ES-I3 (cell line): ENCODE results near the gene KIAA0513.
"Not testable (repeated sequence)": the region's sequence is repeated elsewhere in the genome, so short reads cannot be mapped to it uniquely, and the experiment has no call there.

ENCODE experiments used
- H3K36me3 ChIP-seq: 2 replicates; pipeline ENCODE4 v1.6.1; 2013; ENCODE audit warnings: mild to moderate bottlenecking, low read length, control low read depth, moderate library complexity; ENCODE audit not compliant: insufficient read depth
- H3K4me1 ChIP-seq: 2 replicates; pipeline ENCODE4 v1.6.1; 2013; ENCODE audit warnings: mild to moderate bottlenecking, control low read depth, low read length; ENCODE audit not compliant: insufficient read depth
- H3K9ac ChIP-seq: 2 replicates; pipeline ENCODE4 v1.6.1; 2013; ENCODE audit warnings: low read depth, mild to moderate bottlenecking, low read length, moderate library complexity
- H3K9me3 ChIP-seq: 2 replicates; pipeline ENCODE4 v1.6.1; 2013; ENCODE audit warnings: mild to moderate bottlenecking, low read length, moderate library complexity; ENCODE audit not compliant: control insufficient read depth, insufficient read depth

The KIAA0513 gene

GRCh38 chr16:85114909-85115567 is 87.4 kb downstream of the KIAA0513 start:
- Histone ChIP-seq H3K36me3 (no peaks in the 10 kb centered on the region), H3K9me3 (no peaks in the 10 kb centered on the region), H3K4me1 (no peaks in the 10 kb centered on the region), H3K9ac (no peak overlapping the region)

GRCh38 chr16:85117418-85117817 is 89.8 kb downstream of the KIAA0513 start:
- H3K4me1 ChIP-seq = no peaks in the 10 kb centered on the region
- no peaks in the 10 kb centered on the region for H3K36me3 ChIP-seq
- no peak overlapping the region for H3K9ac ChIP-seq
- no peaks in the 10 kb centered on the region for H3K9me3 ChIP-seq

DNA sequence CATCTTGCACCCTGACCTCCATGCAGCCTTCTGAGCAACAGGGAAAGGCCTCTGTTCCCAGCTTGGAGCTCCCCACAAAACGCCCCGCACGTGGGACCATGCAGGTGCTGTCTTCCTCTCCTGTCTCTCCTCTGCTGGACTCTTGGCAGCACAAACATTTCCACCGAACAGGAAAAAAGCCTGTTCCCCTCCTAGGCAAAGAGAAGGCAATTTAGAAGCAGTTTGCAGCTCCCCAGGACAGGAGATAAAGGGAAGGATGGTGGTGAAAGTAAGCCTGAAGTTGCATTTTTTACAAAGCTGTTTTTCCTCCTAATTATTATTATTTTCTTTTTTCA is 92.4 kb downstream of the KIAA0513 start:
- Histone ChIP-seq H3K36me3 (no peaks in the 10 kb centered on the region), H3K4me1 (peaks cover 10% of the 10 kb centered on the region; the same call in 1 of the 2 replicates), H3K9ac (no peak overlapping the region), H3K9me3 (no peaks in the 10 kb centered on the region)

- not testable (repeated sequence) for H3K9ac ChIP-seq, H3K9me3 ChIP-seq, H3K36me3 ChIP-seq
- H3K4me1 ChIP-seq = peaks cover 23% of the 10 kb centered on the region; the same call in 1 of the 2 replicates
These were observed 95.8 kb downstream of the KIAA0513 start for GRCh38 chr16:85123441-85123840.

- Histone ChIP-seq H3K4me1 (peaks cover 23% of the 10 kb centered on the region; the same call in 1 of the 2 replicates), H3K9me3 (no peaks in the 10 kb centered on the region), H3K9ac (no peak overlapping the region), H3K36me3 (no peaks in the 10 kb centered on the region)
These were observed 96.5 kb downstream of the KIAA0513 start for GRCh38 chr16:85123891-85124635.

GRCh38 chr16:85124636-85125346 is 97.2 kb downstream of the KIAA0513 start:
- no peaks in the 10 kb centered on the region for H3K36me3 ChIP-seq
- peaks cover 23% of the 10 kb centered on the region; the same call in 1 of the 2 replicates for H3K4me1 ChIP-seq
- no peak overlapping the region for H3K9ac ChIP-seq
- no peaks in the 10 kb centered on the region for H3K9me3 ChIP-seq

DNA sequence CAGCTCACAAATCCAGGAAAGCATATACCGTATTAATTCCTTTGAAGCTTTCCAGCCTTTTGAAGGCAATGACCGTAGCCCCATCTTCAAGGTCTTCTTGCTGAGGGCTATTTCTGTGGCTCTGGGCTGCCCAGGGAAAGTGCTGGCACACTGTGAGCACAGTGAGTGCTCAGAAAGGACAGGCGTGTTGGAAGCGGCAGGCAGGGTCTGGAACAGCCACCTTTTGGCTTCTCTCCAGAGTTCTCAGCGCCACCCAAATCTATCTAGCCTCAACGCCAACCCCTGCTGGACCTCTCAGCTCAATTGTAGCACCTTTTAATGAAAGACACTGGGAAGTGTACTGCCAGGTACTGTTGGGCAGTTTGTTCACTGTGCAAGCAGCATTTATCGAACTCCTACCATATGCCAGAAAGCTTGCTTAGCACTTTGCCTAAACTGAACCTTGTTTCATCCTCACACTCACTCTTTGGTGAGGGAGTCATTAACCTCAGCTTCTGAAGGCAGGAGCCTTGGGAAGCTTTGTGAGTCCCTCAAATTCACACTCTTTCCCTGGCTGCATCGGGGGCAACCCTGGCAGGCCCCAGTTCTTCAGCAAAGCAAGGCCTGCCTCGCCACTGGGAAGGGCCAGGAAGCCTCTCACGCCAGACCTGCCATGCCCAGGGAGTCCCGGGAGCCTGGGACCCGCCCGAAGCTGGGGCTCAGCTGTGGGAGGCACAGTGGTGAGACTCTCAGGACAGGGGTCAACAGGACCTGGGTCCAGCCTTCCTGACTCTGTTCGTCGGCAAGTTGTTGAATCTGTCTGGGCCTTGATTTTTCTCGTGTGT is 98.2 kb downstream of the KIAA0513 start:
- no peaks in the 10 kb centered on the region for H3K36me3 ChIP-seq
- H3K9me3 ChIP-seq = no peaks in the 10 kb centered on the region
- no peak overlapping the region for H3K9ac ChIP-seq
- H3K4me1 ChIP-seq = peaks cover 30% of the 10 kb centered on the region

DNA sequence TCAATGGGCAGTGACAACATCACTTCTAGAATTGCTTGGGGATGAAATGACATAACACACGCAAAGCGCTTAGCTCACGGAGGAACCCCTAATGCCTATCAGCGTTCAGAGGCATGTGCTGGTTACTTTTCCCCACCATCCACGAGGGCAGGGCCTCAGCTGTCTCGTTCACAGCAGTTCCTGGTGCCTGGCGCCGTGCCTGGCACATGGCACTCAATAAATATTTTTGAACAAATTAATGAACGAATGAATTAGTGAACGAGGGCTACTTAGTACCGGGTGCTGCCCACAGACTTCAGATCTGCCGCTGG is 98.8 kb downstream of the KIAA0513 start:
- H3K36me3 ChIP-seq = no peaks in the 10 kb centered on the region
- H3K4me1 ChIP-seq = peaks cover 32% of the 10 kb centered on the region
- H3K9me3 ChIP-seq = no peaks in the 10 kb centered on the region
- H3K9ac ChIP-seq = 0 out of 2 replicates have a peak overlapping the region, but pooled peaks have one; percentile 21

- Histone ChIP-seq H3K36me3 (no peaks in the 10 kb centered on the region), H3K4me1 (peaks cover 32% of the 10 kb centered on the region), H3K9ac (peak overlapping the region; percentile 21; the same call in 1 of the 2 replicates), H3K9me3 (no peaks in the 10 kb centered on the region)
These were observed 99.2 kb downstream of the KIAA0513 start for GRCh38 chr16:85126705-85127378.

DNA sequence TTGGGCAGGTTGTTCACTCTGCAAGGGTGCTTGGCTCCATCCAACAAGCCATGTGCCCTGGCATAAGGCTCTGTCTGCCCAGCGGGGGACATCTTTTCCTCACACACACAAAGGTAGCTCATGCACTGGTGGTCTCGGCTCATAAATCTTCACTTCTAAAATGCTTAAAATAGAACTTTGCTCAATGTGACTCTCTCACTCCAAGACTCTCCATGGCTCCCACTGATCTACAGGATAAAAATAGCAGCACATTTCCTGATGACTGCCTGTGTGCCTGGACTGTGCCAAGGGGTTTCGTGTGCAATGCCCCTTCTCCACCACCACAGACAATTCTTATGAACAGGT is 99.8 kb downstream of the KIAA0513 start:
- Histone ChIP-seq H3K36me3 (no peaks in the 10 kb centered on the region), H3K4me1 (peaks cover 32% of the 10 kb centered on the region), H3K9me3 (no peaks in the 10 kb centered on the region), H3K9ac (no peak overlapping the region)

DNA sequence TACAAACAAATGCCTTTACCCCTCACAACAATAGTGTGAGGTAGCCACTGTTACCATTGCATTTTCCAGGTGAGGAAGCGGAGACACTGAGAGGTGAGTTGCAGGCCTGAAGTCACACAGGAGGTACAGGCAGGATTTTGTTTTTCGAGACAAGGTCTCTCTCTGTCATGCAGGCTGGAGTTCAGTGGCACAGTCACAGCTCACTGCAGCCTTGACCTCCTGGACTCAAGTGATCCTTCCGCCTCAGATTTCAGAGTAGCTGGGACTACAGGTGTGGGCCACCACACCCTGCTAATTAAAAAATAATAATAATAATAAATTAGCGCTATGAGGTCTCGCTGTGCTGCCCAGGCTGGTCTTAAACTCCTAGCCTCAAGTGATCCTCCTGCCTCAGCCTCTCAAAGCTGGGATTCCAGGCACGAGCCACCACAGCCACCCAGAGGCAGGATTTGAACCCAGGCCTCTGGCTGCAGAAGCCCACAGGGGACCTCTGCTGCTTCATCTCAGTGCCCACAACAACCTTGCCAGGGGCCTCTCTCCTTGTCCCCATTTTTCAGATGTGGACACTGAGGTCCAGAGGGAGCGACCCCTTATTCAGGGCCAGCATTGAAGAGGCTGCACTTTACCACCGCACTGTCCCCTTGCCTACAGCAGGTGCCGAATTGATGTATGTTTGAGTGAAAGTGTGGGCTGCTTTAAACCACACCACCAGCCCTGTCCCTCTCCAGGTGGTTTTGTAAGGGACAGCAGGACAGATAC is 100.7 kb downstream of the KIAA0513 start:
- H3K36me3 ChIP-seq = no peaks in the 10 kb centered on the region

DNA sequence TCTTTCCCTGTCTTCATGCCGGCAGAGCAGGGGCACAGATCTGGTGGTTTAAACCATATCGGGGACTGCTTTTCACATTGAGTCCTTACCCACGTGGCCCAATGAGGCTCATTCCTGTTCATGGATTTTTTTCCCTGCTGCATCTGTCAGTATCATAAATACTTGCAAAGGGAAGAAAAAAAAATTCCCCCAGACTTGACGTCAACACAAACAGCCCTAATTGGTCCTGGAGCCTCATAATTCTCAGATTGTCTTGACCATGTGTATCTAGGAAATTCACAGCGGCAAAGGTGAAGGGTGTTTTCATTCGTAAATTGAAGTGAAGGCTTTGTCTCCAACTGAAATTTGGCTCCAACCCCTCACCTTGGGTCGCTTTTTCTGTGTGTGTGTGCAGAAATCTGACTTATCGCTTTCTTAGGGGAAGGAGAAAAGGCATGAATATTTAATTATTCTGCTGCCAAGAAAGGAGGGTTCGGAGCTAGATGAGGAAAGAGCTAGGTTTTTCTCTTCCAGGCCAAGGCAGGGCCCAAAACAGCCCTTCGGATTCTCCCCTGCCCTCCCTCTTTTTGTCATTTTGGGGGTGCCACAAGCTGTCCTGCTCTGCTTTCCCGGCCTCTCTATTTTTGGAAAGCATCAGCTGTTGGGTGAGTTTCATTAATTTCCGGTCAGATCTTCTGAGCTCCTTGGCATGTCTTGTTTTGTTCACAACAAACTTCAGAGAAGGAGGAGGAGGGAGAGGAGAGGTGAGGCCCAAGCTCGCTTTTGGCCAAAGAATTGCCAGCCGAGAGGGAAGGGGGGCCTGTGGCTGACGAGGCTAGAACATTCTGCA is 102.5 kb downstream of the KIAA0513 start:
- H3K36me3 ChIP-seq = no peaks in the 10 kb centered on the region
- H3K4me1 ChIP-seq = peaks cover 22% of the 10 kb centered on the region
- no peak overlapping the region for H3K9ac ChIP-seq
- no peaks in the 10 kb centered on the region for H3K9me3 ChIP-seq

More for the DNA sequence above, 100.7 kb downstream of the KIAA0513 start:
- H3K9ac ChIP-seq = no peak overlapping the region
- H3K9me3 ChIP-seq = no peaks in the 10 kb centered on the region
- peaks cover 32% of the 10 kb centered on the region for H3K4me1 ChIP-seq

DNA sequence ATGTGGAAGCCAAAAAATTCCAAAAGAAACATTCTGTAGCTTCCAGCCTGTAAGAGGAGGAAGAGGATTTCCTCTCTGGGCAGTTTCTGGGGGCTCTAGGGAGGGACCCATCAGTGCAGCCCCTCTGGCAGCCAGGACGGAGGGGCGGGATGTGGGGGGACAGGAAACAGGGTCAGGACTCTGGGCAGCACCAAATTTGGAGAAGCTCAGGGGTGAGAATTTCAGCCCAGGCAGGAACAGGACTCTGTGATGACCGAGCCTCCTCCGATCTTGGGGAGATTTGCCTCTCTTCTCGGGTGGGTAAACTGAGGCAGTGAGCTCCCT is 103.1 kb downstream of the KIAA0513 start:
- no peaks in the 10 kb centered on the region for H3K9me3 ChIP-seq
- H3K9ac ChIP-seq = no peak overlapping the region

More for the DNA sequence above, 103.1 kb downstream of the KIAA0513 start:
- Histone ChIP-seq H3K4me1 (peaks cover 20% of the 10 kb centered on the region), H3K36me3 (no peaks in the 10 kb centered on the region)
